AG04449 (cell line): ENCODE results near the gene TPD52L1.

Experiments used
- CTCF ChIA-PET: fragments of 350-600 bp; formaldehyde crosslinking; extraction: SDS; loops from one replicate; lab custom pipeline; 2021; ENCODE audit warnings: antibody characterized with exemption; lab: Yijun Ruan, JAX
- POLR2A ChIA-PET: fragments of 400-600, 350-600 bp; formaldehyde crosslinking; extraction: SDS; loops from one replicate; lab custom pipeline; 2020; ENCODE audit warnings: antibody characterized with exemption, inconsistent platforms; lab: Yijun Ruan, JAX
- DNase-seq: peaks from one replicate; pipeline ENCODE4 v3.0.0-alpha.2; 2010; ENCODE audit warnings: low read depth, low spot score
- H3K4me3 ChIP-seq: 2 replicates; pipeline ENCODE4 v1.5.1; 2011; ENCODE audit warnings: low read depth, mild to moderate bottlenecking, control low read depth, low read length
- TF ChIP-seq, protein P1 (sequence below): IDR thresholded peaks from one replicate; pipeline ENCODE4 v1.5.1; 2011; ENCODE audit warnings: mild to moderate bottlenecking, moderate library complexity, low read length, control low read depth, inconsistent platforms; ENCODE audit not compliant: insufficient read depth; ENCODE audit errors: missing control alignments

Gene TPD52L1

DNA sequence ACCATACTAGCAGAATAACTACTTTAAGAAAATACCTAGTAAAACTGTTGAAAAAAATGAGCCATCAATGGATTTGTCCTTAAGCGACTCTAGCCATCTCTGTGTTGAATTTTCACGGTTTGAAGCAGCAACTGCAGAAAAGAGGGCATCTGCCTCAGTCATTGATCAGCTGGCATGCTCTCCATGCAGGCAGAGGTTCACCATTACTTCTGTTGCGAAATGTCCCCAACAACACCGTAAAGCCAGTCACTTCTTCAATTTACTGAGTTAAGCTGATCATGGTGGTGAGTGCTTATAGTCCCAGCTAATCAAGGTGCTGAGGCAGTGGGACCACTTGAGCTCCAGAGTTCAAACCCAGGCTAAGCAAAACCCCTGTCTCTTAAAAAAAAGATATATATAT, 11.1 kb downstream of the TPD52L1 start:
- H3K4me3 ChIP-seq: no peak overlapping the region
- no peak for DNase-seq
- ChIA-PET POLR2A (no interaction called here), CTCF (interaction anchor here (1.7 to 5.9 kb wide), 4 partner anchors 12 to 294 kb away, joined by 4 to 60 read pairs (median 6); partner anchors contain the start of gene TPD52L1)
- TF ChIP-seq, protein P1, sequence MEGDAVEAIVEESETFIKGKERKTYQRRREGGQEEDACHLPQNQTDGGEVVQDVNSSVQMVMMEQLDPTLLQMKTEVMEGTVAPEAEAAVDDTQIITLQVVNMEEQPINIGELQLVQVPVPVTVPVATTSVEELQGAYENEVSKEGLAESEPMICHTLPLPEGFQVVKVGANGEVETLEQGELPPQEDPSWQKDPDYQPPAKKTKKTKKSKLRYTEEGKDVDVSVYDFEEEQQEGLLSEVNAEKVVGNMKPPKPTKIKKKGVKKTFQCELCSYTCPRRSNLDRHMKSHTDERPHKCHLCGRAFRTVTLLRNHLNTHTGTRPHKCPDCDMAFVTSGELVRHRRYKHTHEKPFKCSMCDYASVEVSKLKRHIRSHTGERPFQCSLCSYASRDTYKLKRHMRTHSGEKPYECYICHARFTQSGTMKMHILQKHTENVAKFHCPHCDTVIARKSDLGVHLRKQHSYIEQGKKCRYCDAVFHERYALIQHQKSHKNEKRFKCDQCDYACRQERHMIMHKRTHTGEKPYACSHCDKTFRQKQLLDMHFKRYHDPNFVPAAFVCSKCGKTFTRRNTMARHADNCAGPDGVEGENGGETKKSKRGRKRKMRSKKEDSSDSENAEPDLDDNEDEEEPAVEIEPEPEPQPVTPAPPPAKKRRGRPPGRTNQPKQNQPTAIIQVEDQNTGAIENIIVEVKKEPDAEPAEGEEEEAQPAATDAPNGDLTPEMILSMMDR: no peak

DNA sequence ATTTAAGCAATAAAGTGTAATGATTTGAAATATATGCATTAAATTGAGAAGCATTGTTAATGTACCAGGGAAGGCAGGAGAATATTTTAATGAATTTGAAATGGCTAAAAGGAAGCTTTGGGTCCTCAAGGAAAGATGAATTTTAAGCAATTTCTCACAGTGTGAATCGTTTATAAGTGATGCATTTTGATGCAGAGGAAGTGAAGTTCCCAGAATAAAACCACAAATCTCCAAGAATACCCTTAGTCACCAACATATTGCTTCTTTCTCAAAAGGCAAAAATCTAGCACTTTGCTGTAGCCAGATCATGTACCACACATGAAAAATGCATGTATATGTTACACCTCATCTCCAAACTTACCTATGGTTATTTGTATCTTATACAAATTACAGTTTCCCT, 11.7 kb downstream of the TPD52L1 start:
- CTCF ChIA-PET: interaction anchor here (0.8 to 5.9 kb wide), 5 partner anchors 10 to 294 kb away, joined by 3 to 60 read pairs (median 5); partner anchors contain the start of gene TPD52L1
- TF ChIP-seq, protein P1: no peak
- no peak overlapping the region for H3K4me3 ChIP-seq
- POLR2A ChIA-PET: interaction anchor here (0.6 kb wide), 1 partner anchor 136 kb away, joined by 3 read pairs; the partner anchor contains the start of gene HDDC2
- DNase-seq: no peak

DNA sequence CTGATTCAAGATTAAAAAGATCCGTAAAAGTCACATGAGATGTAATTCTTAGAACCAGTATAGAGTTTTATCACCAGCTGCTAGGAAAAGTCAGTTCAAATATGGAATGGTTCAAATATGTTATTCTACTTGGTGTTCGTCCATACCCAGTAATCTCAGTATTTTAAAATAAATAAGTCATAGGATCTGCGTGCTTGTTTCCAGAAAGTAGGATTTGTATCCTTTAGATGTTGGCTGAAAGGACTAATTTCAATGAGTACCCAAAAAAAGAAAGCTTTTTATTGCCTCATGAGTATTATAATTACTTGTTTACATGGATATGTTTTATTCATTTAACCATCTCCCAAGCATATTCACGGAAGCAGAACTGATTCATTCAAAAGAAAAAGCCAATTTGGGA, 12.2 kb downstream of the TPD52L1 start:
- ChIA-PET POLR2A (interaction anchor here (0.6 kb wide), 1 partner anchor 136 kb away, joined by 3 read pairs; the partner anchor contains the start of gene HDDC2), CTCF (interaction anchor here (0.8 to 5.9 kb wide), 5 partner anchors 9 to 295 kb away, joined by 3 to 60 read pairs (median 5); partner anchors contain the start of gene TPD52L1)
- H3K4me3 ChIP-seq: no peak overlapping the region
- DNase-seq: no peak
- TF ChIP-seq, protein P1: no peak

DNA sequence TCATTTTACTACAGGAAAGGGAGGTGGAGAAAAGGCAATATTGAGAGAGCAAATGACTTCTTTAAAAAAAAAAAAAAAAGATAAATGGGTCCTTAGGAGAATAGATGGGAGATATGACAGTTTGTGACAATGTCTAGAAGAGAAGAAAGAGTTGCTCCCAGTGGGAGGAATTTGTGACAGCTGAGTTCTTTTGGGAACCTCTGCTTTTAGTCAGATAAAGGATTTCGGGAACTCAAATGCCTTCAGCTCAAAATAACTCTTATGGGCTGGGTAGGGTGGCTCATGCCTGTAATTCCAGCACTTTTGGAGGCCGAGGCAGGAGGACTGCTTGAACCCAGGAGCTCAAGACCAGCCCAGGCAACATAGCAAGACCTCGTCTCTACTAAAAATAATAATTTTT, 13.1 kb downstream of the TPD52L1 start:
- no peak for DNase-seq
- POLR2A ChIA-PET: no interaction called here
- TF ChIP-seq, protein P1: no peak
- CTCF ChIA-PET: interaction anchor here (1.0 to 5.9 kb wide), 3 partner anchors 14 to 296 kb away, joined by 3 to 60 read pairs (median 4); partner anchors contain the start of gene TPD52L1
- no peak overlapping the region for H3K4me3 ChIP-seq

DNA sequence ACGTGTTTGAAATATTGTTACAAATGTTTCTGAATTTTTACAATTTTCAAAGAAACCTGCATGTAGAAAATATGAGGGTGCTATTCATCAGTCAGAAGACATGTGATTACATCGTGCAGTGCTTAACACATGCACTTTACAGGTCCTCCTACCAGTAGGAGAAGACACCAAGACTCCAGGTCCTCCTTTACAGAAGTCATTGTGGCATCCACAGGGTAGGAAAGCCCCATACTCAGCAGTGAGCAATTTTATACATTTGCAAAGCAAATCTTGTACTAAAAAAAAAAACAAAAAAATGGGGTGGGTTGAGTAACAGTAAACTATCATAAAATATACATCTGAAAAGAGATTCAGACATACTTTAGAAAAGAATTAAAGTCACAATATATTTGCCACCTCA, 14.0 kb downstream of the TPD52L1 start:
- ChIA-PET POLR2A (no interaction called here), CTCF (interaction anchor here (5.9 kb wide), 1 partner anchor 15 kb away, joined by 60 read pairs; the partner anchor contains the start of gene TPD52L1)
- no peak overlapping the region for H3K4me3 ChIP-seq
- DNase-seq: no peak
- TF ChIP-seq, protein P1: no peak

DNA sequence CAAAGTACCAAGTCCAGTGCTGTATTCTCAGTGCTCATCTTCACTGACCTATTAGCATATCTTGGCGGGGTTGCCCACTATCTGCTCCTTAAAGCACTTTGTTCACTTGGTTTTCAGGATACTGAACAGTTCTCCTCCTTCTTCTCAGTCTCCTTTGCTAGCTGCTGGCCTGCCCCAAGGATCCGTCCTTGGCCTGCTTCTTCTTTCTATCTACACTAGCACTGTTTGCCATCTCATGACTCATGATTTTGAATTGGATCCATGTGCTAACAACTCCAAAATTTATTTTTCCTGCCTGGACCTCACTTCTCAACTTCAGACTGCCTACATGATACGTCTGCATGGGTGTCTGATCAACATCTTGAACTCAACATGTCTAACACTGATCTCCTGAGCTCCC, 15.5 kb downstream of the TPD52L1 start:
- no peak for DNase-seq
- ChIA-PET CTCF (interaction anchor here (0.7 to 1.6 kb wide), 4 partner anchors 15 to 612 kb away, joined by 3 to 11 read pairs (median 3); partner anchors contain the start of gene TPD52L1), POLR2A (interaction anchor here (1.2 kb wide), 1 partner anchor 133 kb away, joined by 3 read pairs; the partner anchor contains the start of gene HDDC2)
- H3K4me3 ChIP-seq: no peak overlapping the region
- TF ChIP-seq, protein P1: no peak
